Superior temporal gyrus (tissue), 1 donor: ENCODE data around the gene STOML2.
"Not testable (repeated sequence)": the region's sequence is repeated elsewhere in the genome, so short reads cannot be mapped to it uniquely, and the experiment has no call there.

ENCODE experiments used
- DNase-seq: peaks from one replicate; pipeline ENCODE4 v3.0.0-alpha.2; 2016; ENCODE audit errors: extremely low spot score

Gene STOML2, protein sequence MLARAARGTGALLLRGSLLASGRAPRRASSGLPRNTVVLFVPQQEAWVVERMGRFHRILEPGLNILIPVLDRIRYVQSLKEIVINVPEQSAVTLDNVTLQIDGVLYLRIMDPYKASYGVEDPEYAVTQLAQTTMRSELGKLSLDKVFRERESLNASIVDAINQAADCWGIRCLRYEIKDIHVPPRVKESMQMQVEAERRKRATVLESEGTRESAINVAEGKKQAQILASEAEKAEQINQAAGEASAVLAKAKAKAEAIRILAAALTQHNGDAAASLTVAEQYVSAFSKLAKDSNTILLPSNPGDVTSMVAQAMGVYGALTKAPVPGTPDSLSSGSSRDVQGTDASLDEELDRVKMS

DNA sequence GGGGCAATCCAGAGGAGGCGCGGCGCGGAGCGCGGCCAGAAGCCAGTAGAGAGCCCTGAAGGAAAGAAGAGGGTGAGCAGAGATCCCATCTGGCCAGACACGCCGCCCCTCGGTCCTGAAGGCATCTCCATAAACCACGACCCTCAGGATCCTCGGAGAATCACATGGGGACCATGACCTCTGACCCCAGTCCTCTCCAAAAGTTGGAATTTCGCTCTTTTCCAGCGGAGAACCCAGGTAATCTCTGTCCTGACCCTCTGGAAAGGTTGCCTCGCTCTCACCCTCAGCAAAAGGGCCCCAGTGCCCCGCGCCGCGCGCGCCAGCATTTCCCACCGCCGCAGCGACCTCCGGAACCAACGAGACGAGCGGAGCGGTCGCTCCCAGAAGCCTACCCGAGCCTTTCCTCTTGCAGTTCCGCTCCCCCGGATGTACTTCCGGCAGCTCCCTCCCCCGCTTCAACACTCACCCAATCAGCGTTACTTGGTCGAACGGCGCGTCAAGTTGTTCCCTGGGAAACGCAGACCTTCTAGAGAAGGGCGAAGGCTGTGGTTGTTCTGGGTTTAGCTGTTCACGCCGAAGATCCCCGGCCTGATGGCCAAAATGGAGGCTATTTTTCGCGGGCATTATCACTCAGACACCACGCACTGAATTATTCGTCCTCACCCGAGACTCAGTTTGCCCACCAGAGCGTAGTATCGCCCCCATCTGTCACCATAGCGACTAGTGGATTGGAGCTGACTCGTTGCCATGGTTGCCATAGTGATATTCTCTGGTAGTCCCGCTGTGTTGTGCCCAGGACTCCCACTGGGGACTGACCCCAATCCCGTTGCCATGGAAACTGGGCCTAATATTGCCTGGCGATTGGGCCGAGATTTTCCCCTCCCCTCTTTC, at the start of gene STOML2:
STOML2 (minus strand) TSS at position 363 of the 891 bp plus-strand sequence; CDS start at position 326, 37 bp downstream.
- peak; percentile 98 for DNase-seq

DNA sequence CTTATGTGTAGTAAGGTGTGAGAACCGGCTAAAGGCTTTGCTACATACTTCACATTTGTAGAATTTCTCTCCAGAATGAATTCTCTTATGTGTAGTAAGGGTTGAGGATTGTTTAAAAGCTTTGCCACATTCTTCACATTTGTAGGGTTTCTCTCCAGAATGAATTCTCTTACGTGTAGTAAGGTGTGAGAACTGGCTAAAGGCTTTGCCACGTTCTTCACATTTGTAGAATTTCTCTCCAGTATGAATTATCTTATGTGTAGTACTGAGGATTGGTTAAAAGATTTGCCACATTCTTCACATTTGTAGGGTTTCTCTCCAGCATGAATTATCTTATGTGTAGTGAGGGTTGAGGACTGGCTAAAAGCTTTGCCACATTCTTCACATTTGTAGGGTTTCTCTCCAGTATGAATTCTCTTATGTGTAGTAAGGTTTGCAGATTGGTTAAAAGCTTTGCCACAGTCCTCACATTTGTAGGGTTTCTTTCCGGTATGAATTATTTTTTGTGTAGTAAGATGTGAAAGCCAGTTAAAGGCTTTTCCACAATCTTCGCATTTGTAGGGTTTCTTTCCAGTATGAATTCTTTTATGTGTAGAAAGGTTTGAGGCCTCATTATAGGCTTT, 45.1 kb upstream of the STOML2 start:
- DNase-seq, result not testable (repeated sequence)

DNA sequence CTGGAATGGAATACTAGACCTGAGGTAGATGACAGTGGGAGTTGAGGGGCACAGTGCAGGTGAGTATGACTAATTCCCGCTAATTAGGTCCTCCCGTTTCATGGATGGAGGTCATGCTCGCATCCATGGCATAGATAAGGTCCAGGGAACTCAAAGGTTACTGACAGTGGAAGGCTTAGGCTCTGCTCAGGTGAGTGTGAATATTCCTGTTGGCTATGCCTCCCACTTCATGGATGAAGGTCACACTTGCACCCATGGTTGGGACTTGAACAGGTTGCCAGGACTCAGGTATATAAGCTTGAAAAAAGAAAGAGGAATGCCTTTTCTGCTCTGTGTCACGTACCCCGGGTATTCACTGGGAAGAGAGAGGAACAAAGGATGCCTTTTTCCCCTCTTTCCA, 39.1 kb upstream of the STOML2 start:
- no peak for DNase-seq

DNA sequence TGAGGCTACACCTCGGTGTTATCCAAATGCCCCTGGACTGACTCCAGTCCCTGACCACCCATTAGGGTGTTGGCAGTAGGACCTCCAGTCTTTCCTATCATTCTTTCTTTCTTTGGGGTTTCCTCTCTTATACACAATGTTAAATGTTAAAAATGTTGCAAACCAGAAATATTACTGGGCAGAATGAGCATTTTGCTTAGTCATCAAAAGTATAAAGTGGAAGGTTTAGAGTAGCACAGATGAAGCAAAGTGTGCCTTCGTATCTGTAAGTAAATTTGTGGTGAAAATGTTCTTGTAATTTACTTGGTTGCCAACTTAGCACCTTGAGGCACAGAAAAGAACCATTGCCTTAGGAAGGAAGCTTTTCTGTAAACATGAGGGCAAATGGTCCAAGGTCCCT, 37.2 kb upstream of the STOML2 start:
- DNase-seq, result no peak

DNA sequence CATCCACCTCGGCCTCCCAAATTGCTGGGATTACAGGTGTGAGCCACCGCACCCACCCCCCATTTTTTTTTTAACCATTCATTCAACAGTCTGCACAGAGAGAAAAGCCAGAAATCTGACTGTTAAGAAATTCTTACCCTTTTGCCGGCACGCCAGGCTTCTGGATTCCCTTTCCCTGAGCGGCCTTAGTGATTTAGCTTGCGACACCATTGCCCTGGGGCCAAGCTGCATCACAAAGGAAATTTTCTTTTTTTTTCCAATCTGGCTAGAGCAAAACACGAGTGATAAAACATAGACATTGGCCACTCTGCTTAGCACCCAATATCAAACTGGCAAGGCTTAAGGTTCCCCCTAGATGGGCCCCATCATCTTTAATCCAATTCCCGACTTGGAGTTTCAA, 33.9 kb upstream of the STOML2 start:
- DNase-seq, result no peak

DNA sequence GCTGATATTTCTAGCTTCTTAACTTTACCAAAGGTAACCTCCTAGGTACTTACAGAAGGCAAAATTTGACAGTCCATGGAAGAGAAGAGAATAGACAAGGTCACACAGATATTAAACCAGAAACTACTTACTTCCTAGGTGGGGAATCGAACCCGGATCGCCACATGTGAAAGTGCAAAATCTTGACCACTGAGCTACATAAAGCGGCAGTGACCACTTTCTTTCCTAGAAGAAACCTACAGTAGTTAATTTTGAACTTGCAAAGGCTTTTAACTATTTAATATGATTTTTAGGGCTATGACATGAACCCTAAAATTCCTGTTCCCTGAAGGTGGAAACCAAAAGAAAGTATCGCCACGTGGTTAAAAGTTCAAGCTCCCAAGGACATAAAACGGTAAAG, 33.1 kb upstream of the STOML2 start:
- no peak for DNase-seq

DNA sequence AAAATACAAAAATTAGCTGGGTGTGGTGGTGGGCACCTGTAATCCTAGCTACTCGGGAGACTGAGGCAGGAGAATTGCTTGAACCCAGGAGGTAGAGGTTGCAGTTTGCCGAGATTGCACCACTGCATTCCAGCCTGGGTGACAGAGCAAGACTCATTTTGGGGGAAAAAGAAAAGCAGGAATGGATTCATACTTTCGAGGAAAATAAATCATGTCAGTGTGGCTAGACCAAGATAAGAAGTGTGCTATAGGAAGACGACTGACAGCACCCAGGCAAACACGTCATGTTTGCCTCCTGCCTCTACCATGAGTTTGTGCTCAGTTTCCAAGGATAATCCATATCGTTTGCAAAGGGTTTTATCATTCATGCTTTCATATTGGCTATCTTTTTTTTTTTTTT, 32.0 kb upstream of the STOML2 start:
- DNase-seq, result no peak

DNA sequence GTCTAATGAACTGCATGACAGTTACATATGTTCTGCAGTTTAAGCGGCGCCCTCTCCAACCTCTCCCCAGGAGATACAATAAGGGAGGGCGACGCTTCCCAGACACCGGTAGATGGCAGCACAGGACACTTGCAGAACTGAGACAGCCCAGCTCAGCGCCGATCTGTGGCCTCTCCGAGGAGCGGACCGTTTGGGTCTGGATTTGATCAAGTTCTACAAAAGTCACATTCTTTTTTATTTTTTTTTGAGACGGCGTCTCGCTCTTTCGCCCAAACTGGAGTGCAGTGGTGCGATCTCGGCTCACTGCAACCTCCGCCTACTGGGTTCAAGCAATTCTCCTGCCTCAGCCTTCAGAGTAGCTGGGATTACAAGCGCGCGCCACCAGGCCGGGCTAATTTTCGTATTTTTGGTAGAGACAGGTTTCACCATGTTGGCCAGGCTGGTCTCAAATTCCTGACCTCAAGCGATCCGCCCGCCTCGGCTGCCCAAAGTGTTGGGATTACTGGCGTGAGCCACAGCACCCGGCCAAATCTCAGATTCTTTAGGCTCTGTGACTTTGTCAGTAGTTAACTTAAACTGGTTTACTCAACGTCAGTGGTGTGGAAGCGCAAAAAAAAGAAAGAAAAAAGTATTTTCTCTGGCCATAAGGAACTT, 14.1 kb upstream of the STOML2 start:
- DNase-seq, result peak; percentile 97

DNA sequence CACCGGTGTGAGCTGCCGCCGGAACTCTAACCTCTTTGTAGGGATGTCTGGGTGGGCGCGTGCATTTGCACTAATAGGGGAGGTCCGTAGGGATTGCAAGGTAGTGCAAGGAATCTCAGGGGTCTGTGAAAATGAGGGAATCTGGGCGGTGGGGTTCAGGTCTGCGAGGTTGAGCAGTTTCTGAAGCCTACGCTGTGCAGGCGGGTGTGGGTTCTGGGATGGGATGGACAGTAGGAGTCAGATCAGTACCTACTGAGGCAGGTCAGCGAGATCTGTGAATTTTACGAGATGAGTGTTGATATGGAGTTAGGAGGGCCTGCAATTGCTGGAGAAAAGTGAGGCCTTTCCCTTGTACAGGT, 13.6 kb upstream of the STOML2 start:
- DNase-seq, result no peak

DNA sequence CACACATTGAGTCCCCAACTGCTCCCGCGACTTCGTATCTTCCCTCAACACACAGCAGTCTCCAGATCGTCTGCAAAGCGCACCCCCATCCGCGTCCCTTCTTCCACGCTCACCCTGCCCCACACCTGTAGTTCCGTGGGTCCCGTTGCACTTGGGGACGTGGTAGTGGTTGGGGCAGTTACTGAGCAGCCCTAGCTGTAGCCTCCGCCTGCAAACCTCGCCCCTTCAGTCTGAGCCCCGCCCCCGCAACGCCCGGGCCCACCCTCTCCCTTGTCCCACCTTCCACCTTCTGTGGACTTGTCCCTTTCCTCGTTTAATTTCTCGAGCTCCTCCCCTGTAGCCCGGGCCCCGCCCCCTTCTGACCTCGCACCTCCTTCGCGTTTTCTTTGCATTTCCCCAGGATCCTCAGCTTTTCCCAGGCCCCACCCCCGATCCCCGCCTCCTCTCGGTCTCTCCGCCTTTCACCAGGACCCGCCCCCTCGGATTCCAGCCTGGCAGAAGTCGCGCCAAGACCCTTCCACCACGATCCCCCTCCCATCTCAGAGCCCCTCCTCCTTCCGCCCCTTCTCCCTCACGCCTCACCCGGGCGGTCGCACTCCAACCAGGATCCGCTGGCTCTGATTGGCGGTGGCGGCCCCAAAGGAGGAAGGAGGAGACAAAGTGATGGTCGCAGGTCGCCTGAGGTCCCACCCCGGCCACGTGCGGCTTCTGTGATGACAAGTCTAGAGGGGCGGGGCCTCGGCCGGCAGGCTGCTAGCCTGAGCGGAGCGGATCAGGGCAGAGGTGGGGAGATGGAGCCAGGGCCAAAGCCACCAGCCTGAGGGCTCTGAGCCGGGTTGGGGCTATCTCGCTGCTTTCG, 13.0 kb upstream of the STOML2 start, which contains the start of gene ATOSB:
ATOSB (minus strand) TSS at position 183 of the 859 bp plus-strand sequence. CDS start 7,588 bp downstream, outside the sequence.
- peak; percentile 55 for DNase-seq

DNA sequence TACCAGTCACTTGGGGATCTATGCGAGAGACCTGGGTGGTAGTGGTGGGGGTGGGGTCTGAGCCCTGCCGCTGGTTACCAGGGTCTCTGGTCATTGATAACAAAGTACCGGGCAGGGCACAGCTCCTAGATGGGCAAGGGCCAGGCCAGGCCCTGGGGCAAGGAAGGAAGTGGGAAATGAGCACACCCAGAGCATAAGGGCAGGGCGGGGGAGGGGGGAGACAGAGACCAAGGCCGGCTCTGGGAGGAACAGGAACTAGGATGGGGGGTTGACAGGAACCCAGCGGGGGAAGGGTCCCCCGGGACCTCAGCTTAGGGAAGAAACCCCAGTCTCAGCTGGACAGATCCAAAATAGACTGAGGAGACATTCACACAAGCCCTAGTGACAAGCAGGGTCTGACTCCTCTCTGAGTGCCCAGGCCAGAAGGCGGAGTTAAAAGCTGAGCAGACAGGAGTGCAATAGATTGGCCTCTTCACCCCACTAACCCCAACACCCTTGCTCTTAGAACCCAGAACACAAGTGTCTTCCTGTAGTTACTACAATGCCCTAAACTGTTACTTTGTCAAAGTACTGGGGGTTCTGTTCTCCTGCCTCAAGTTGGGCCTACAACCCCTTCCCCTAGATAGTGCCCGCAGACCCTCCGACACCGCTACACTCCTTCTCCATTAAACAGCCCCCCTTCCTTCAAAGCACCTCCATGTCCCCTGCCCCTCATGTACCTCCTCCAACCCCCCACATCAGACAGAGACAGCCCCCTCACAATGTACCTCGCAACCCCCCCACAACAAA, 12.1 kb upstream of the STOML2 start:
- DNase-seq, result no peak

DNA sequence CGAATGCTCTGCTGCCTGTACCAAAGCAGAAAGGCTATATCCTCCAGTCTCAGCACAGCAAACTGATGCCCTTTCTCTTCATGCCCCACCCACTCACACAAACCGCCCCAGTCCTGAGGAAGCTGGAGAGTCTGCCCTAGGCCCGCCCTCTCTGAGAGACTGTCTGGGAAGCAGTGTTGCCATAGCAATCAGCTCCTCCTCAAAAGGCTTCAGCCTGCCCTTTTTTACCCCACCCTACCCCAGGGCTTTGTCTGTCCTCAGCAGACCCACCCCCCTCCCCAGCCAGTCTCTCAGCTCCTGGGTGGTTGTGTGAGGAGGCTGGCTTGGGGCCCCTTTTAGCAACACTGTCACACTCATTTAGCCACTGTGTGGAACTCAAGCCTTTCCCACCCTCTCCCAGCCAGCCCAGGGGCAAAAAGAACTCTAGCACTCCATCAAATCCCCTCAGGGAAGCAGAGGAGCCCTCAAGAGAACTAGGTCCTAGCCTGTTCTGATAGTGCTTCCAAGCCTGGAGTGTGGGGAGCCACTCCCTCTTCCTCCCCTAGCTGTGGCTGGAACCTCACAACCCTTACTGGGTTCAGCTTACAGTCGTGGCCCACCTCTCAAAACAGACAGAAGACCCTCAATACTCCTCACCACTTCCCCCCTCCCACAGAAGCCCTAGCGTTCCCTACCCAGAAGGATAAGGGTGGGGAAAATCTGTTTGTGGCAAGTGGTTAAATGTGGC, 11.3 kb upstream of the STOML2 start:
- DNase-seq, result peak; percentile 44

DNA sequence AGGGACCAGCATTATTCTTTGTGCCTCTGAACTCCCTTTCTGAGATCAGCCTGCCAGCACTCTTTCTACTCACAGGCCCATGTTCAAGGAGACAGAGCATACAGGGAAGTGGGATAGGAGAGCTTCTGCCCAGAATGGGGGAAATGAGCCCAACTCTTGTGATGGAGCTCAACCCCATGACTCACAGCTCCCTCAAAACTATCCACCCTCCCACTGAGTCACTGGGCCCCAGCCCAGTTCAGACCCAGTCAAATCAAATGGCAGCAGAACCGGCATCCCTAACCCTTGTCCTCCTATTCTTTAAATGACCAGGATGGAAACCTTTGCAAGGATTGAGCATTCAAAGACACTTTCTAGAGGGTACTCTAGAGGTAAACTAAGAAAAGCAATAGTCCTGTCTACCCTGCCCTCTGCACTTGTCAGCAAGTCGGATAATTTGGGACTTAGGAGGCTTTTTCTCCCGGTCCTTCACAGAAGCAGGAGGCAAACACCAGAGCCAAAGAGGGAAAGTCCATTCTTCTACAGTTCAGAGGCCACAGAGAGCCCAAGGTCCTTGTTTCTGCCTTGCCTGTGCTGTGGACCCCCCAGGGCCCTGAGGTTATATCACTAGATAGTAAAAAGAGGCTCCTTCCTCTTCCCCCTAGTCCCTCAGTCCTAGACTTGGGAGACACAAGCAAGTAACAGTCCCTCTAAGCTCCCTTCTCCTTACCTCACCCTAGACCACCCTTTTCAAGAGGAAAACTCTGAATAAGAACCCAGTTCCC, 9.5 kb upstream of the STOML2 start:
- DNase-seq, result no peak

DNA sequence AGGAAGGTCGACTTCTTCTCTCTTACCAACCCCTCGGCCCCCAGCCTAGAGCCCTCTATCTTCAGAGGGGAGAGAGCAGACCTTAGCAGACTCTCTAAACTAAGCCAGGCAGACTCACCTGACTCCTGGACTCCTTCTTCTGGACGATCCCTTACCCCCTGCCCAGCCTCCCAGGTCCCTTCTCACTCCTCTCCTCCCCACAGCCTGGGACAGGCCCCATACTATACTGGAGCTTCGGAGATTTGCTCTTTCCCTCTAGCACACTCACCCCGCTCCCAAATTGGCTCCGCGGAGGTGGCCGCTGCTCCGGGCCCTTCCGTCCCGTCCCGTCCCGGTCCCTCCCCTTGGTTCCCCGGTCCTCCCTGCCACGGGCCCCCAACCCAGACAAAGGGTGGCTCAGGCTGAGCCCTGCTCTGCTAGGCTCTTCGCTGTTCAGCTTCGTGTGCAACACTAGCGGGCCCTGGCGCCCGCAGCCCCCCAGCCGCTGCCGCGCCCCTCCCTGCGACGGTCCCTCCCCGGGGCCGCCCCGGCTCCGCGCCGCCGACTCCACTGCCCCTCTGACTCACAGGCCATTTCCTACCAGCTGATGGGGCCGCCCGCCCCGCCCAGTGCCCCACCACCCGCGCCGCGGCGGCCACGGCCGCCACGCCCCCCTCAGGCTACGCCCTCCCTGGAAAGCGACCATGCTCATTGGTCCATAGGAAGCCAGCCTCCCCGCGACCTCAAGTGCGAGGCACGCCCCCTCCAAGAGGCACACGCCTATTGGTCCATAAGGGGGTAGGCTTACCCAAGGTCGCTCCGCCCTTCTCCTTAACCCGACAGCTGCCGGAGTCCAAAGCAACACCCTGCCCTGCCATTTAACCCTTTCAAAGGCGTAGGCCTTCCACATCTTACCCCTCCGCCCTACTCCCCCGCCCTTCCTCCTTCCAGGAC, 8.3 kb upstream of the STOML2 start:
- DNase-seq, result peak; percentile 98

DNA sequence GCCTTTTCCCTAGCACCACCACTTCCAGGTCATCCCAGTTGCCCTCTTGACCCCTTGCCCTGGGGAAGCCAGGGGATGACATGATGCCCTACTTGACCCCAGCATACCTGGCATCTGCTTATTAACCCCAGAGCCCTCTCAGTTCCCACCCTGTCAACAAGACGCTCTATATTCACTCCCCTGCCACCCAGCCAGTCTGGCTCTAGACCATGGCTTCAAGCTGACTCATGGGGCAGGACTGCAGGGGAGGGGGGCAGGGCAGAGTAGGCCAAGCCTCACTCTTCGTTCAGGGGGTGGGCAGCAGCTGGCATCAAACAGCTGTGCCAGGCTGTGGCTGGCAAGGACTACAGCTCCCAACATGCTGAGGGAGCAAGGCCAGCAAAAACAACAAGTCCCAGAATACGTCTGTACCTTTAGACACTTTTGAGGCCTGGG, 7.4 kb upstream of the STOML2 start:
- peak; percentile 72 for DNase-seq

DNA sequence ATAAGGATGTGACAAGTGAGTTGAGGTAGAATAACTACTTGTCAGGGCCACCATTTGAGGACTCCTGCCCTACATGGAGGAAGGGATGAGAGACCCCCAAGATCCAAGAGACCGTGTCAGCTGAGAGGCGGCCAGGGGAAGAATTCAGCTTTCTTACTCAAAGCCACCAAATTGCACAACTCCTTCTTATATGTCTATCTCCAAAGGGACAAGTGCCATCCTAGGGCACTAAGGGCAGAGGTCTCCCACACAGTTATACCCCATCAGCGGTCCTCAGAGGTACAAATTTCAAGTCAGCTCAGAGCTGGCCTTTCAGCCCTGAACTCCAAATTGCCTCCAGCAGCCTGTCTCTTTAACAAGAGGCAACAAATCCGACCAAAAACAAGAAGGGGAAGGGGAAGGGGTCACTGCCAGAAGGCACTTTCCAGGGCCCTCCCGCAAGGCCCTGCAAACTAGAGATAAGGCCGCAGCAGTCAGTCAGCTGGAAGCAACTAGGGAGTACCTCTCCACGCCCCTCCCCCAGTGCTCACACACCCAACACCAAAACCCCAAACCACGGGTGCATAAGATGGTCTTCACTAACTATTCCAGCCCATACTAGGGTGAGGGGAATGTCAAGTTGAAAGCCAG, 6.1 kb upstream of the STOML2 start:
- no peak for DNase-seq

DNA sequence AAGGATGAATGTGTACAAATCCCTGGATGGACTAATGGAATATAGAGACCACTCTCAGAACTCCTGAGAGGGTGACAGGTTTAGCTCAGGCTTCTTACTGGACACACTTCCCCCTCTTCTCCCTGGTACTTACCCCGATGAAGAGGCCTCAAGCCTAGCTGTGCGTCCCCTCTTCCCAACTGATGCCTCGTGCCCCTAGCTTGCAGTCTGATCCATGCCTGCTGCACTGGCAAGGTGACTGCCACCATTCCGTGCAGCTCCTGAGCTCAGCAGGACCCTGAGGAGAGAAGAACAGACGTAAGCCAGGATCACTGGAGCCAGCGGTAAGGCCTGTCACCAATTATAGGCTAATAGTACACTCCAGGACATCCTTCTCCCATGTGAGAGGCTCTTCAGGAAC, 5.5 kb upstream of the STOML2 start:
- DNase-seq, result no peak
